Gastrocnemius medialis (tissue), 4 donors: ENCODE data around the gene ELMO1.

Experiments used
- CTCF ChIP-seq, 5 experiments: fragments of 450-650 bp in 3 of 5; fragments of 200-600 bp in 2 of 5; sonication (generic) in 2 of 5; IDR thresholded peaks in 4 of 5; conservative IDR thresholded peaks in 1 of 5; 1 replicate in 4 of 5; 2 replicates in 1 of 5; pipeline ENCODE4 v1.5.1; 2016 to 2019; ENCODE audit warnings: antibody characterized with exemption in 5 of 5, mild to moderate bottlenecking in 3 of 5, moderate library complexity in 3 of 5
- POLR2A ChIP-seq, 2 donors: fragments of 450-650 bp; IDR thresholded peaks; one replicate each; pipeline ENCODE4 v1.6.1; 2017; ENCODE audit warnings: antibody characterized with exemption in 2 of 2, mild to moderate bottlenecking in 2 of 2, moderate library complexity in 2 of 2

- TF ChIP-seq CTCF (IDR thresholded peaks at IDR 0.05 in 4 of 5, conservative IDR thresholded peaks at IDR 0.05 in 1 of 5) (no peak), POLR2A (IDR thresholded peaks at IDR 0.05) (no peak)
Observed at GRCh38 chr7:37418381-37418780, 30.3 kb downstream of the ELMO1 start.
